GM18907 (cell line): ENCODE measurements around the gene LTA4H.

Experiments
- ATAC-seq: cut with Tn5 transposase; IDR thresholded peaks from one replicate; pipeline ENCODE4 v1.9.1; 2021; ENCODE audit warnings: mild to moderate bottlenecking, moderate library complexity; ENCODE audit not compliant: unreplicated experiment

The LTA4H gene

GRCh38 chr12:95966287-95966870, 69.0 kb downstream of the LTA4H start:
- no peak for ATAC-seq

DNA sequence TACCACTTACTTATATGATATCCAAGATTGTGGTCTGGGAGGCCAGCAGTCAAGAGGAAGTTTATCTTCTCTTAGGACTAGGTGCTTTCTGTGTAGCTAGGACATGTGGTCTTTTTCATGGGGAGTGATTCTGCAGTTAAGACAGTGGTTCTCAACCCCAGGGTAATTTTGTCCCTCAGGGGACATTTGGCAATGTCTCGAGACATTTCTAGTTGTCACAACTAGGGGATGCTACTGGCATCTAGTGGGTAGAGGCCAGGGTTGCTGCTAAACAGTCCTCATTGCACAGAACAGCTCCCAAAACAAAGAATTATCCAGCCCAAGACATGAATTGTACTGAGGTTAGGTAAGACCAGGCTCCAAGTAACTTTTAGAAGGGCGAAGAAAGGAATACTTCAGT, 72.3 kb downstream of the LTA4H start:
- ATAC-seq, result no peak

DNA sequence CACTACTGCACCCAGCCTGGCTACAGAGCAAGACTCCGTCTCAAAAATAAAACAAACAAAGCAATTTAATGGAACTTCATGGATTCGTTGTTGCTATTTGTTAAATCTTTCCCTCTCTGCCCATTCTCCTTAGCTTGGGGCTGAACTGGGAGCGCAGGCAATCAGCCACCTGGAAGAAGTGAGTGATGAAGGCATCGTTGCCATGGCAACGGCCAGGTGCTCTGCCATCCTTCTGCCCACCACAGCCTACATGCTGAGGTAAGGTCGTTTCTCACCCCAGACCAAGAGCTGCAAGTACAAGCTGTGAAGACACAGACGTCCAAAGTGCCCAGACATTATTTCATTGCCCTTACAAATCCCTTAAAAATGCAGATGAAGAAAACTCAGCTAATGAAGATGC, 73.2 kb downstream of the LTA4H start:
- ATAC-seq, result no peak

GRCh38 chr12:95960241-95960640, 75.1 kb downstream of the LTA4H start:
- no peak for ATAC-seq

- no peak for ATAC-seq
Measured at GRCh38 chr12:95959107-95959506, 76.3 kb downstream of the LTA4H start.

DNA sequence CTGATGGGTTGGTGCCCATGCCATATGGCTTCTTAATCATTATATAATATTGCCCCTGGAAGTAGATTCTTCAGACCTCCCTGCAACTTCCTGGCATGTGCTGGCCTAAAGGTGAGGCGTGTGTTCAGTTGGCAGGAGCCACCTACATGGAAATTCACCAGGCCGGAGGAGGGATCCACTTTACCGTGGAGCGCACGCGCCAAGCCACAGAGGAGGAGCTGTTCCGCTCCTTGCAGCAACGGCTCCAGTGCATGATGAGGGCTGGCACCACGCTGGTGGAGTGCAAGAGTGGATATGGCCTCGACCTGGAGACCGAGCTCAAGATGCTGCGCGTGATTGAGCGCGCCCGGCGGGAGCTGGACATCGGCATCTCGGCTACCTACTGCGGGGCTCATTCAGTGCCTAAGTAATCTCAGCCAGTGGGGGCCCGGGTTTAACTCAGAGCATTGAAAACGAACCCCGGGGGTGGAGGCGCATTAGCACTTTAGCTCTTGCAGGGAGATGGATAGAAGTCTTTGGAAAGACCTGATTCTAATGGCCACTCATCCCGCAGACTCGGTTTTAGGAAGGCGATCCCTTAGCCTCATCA, 78.7 kb downstream of the LTA4H start:
- no peak for ATAC-seq

- ATAC-seq, result no peak
Measured at GRCh38 chr12:95955549-95956159, 79.7 kb downstream of the LTA4H start.

- no peak for ATAC-seq
Measured at GRCh38 chr12:95953000-95953399, 82.4 kb downstream of the LTA4H start.

DNA sequence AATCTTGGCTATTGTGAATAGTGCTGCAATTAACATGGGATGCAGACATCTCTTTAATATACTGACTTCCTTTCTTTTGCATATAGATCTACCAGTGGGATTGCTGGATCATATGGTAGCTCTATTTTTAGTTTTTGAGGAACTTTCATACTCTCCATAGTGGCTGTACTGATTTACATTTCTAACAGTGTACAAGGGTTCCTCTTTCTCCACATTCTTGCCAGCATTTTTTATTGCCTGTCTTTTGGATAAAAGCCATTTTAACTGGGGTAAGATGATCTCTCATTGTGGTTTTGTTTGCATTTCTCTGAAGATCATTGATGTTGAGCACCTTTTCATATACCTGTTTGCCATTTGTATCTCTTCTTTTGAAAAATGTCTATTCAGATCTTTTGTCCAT, 83.9 kb downstream of the LTA4H start:
- no peak for ATAC-seq
